RWPE2 (cell line): ENCODE measurements around the gene PIK3R3.

Experiments
- ATAC-seq: fragments of 200-7000 bp; cut with Tn5 transposase; 3 replicates; pipeline ENCODE4 v1.9.1; 2021; ENCODE audit warnings: low read depth
- DNase-seq: peaks from one replicate; pipeline ENCODE4 v3.0.0-alpha.2; 2020; ENCODE audit warnings: low spot score
- H3K27ac ChIP-seq: fragments of 450-650 bp; 2 replicates; pipeline ENCODE4 v1.5.1; 2017; ENCODE audit warnings: mild to moderate bottlenecking; ENCODE audit not compliant: poor library complexity, severe bottlenecking
- H3K27me3 ChIP-seq: fragments of 250-450 bp; sonication (Bioruptor Pico); 2 replicates; pipeline ENCODE4 v1.5.1; 2021; ENCODE audit warnings: mild to moderate bottlenecking, moderate library complexity; ENCODE audit not compliant: insufficient read depth, poor library complexity, severe bottlenecking
- H3K36me3 ChIP-seq: fragments of 250-450 bp; sonication (Bioruptor Pico); 2 replicates; pipeline ENCODE4 v1.5.1; 2020; ENCODE audit warnings: low read depth, mild to moderate bottlenecking, moderate library complexity
- H3K4me1 ChIP-seq: fragments of 250-450 bp; sonication (Bioruptor Pico); 2 replicates; pipeline ENCODE4 v1.5.1; 2021; ENCODE audit warnings: mild to moderate bottlenecking, moderate library complexity; ENCODE audit not compliant: insufficient read depth, poor library complexity, severe bottlenecking
- H3K4me3 ChIP-seq: fragments of 250-450 bp; sonication (Bioruptor Pico); 2 replicates; pipeline ENCODE4 v1.5.1; 2021; ENCODE audit warnings: mild to moderate bottlenecking, moderate library complexity; ENCODE audit not compliant: severe bottlenecking
- H3K9me3 ChIP-seq: fragments of 250-450 bp; sonication (Bioruptor Pico); 2 replicates; pipeline ENCODE4 v1.5.1; 2021; ENCODE audit warnings: mild to moderate bottlenecking, moderate library complexity; ENCODE audit not compliant: severe bottlenecking
- TF ChIP-seq, protein P1 (sequence below): fragments of 450-650 bp; IDR thresholded peaks from one replicate; pipeline ENCODE4 v1.5.1; 2017; ENCODE audit warnings: mild to moderate bottlenecking, moderate library complexity; ENCODE audit not compliant: poor library complexity, severe bottlenecking

Gene PIK3R3

DNA sequence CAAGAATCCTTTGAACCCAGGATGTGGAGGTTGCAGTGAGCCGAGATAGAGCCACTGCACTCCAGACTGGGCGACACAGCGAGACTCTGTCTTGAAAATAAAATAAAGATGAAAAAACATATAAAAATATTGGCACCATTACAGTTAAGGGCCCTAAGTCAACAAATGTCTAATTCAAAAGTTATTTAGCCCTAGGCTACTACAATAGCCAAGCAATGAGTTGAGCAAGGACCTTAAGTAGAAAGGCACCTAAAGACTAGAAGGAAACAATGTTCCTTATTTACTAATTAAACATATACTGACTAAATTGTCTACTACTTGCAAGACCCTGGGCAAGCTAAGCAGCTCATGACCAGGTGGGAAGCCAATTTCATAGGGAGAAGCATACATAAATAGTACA, 4.1 kb downstream of the PIK3R3 start:
- H3K4me1 ChIP-seq: peaks cover 24% of the 10 kb centered on the region
- H3K36me3 ChIP-seq: 0 out of 2 replicates have a peak, but pooled peaks cover 3% of the 10 kb centered on the region
- TF ChIP-seq, protein P1, sequence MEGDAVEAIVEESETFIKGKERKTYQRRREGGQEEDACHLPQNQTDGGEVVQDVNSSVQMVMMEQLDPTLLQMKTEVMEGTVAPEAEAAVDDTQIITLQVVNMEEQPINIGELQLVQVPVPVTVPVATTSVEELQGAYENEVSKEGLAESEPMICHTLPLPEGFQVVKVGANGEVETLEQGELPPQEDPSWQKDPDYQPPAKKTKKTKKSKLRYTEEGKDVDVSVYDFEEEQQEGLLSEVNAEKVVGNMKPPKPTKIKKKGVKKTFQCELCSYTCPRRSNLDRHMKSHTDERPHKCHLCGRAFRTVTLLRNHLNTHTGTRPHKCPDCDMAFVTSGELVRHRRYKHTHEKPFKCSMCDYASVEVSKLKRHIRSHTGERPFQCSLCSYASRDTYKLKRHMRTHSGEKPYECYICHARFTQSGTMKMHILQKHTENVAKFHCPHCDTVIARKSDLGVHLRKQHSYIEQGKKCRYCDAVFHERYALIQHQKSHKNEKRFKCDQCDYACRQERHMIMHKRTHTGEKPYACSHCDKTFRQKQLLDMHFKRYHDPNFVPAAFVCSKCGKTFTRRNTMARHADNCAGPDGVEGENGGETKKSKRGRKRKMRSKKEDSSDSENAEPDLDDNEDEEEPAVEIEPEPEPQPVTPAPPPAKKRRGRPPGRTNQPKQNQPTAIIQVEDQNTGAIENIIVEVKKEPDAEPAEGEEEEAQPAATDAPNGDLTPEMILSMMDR: no peak
- peak overlapping the region; percentile 31 for H3K27ac ChIP-seq
- peak; percentile 6; the same call in 1 of the 3 replicates for ATAC-seq
- H3K4me3 ChIP-seq: no peak overlapping the region
- no peaks in the 10 kb centered on the region for H3K9me3 ChIP-seq
- DNase-seq: no peak
- no peaks in the 10 kb centered on the region for H3K27me3 ChIP-seq

DNA sequence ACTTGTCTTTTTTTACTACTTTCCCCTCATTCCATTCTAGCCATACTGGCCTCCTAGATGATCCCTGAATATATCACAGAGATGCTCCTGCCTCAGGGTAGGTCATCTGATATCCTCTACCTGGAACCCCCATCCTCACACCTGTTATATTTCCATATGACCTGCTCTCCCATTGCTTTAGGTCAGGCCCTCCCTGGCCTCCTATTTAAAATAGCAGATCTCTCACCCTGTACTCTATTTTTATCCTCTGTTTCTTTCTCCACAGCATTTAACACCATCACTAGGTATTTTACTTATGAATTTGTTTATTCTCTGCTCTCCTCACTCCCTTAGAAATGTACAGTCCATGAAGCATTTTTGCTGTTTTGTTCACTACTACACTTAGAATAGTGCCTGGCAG, 13.6 kb downstream of the PIK3R3 start:
- Histone ChIP-seq H3K27ac (no peak overlapping the region), H3K9me3 (no peaks in the 10 kb centered on the region), H3K27me3 (no peaks in the 10 kb centered on the region), H3K4me1 (peaks cover 7% of the 10 kb centered on the region), H3K36me3 (0 out of 2 replicates have a peak, but pooled peaks cover 3% of the 10 kb centered on the region), H3K4me3 (no peak overlapping the region)
- TF ChIP-seq, protein P1: no peak
- no peak for DNase-seq
- ATAC-seq: no peak

DNA sequence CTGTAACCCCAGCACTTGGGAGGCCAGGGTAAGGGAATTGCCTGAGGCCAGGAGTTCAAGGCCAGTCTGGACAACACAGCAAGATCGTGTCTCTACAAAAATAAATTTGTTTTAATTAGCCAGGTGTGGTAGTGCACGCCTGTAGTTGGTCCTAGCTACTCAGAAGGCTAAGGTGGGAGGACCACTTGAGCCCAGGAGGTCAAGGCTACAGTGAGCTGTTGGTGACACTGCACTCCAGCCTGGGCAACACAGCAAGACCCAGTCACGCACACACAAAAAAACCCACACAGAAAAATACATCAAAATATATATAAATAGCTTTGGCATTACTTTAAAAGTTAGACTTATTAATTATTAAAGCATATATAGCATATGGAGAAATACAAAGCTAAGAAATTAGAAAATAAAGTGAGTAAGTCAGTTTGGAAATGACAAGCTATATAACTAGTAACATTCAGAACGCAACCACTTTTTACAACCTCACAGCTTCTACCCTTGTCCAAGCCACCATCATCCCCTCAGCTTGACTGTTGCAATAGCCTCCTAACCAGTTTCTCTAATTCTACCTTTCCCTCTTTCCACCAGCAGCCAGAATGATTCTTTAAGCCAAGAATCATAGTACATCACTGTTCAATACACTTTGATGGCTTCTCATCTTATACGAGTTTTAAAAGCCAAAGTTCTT, 14.5 kb downstream of the PIK3R3 start:
- DNase-seq: no peak
- TF ChIP-seq, protein P1: no peak
- Histone ChIP-seq H3K36me3 (0 out of 2 replicates have a peak, but pooled peaks cover 3% of the 10 kb centered on the region), H3K4me1 (peaks cover 7% of the 10 kb centered on the region), H3K9me3 (no peaks in the 10 kb centered on the region), H3K27ac (no peak overlapping the region), H3K4me3 (no peak overlapping the region), H3K27me3 (no peaks in the 10 kb centered on the region)
- ATAC-seq: no peak

DNA sequence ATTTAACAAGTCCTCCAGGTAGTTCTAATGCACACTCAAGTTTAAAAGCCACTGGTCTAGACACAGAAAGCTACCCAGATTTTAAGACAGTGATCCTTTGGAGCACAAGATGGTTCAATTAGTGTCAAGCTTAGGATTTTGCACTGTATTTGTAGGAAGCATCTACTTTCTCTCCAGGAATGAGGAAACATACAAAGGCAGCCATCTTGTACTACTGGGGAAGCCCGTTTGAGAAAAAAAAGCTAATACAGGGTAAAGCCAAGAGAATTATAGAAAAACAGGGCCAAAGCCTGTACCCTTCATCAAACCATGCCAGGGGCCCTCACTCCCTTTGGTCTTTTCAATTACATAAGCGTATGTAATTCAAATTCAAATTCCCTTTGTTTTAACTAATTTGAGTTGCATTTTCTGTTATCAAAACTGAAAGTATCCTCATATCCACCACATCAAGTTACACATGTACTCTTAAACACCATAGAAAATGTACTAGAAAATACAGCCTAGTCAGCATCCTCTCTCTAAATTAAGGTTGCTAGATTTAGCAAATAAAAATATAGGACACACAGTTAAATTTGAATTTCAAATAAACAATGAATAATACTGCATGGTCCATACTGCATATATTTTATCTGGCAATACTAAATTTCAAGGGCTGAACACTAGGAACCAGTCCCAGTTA, 17.4 kb downstream of the PIK3R3 start:
- Histone ChIP-seq H3K27me3 (no peaks in the 10 kb centered on the region), H3K4me1 (peaks cover 7% of the 10 kb centered on the region), H3K4me3 (no peak overlapping the region), H3K36me3 (no peaks in the 10 kb centered on the region), H3K9me3 (no peaks in the 10 kb centered on the region), H3K27ac (no peak overlapping the region)
- TF ChIP-seq, protein P1: no peak
- no peak for DNase-seq
- ATAC-seq: no peak

DNA sequence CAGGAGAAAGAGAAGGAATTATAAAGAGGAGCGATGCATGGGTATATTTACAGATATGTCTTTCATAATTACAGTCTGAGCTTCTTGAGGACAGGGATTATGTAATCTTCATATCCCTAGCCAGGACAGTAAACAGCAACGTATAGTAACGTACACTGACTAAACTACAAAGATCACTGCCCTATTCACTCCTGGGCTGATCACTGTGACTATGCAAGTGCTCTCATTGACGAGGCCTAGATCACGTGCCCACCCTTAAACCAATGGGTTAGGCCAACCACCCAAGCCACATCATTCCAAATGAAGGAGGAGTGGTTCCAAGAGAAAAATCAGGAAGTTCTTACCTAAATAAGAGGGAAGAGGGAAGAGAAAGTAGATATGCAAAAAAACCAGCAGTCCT, 18.5 kb downstream of the PIK3R3 start:
- no peak for ATAC-seq
- TF ChIP-seq, protein P1: no peak

More for the DNA sequence above, 18.5 kb downstream of the PIK3R3 start:
- Histone ChIP-seq H3K27me3 (no peaks in the 10 kb centered on the region), H3K9me3 (no peaks in the 10 kb centered on the region), H3K36me3 (no peaks in the 10 kb centered on the region), H3K4me1 (peaks cover 7% of the 10 kb centered on the region), H3K27ac (no peak overlapping the region), H3K4me3 (no peak overlapping the region)
- no peak for DNase-seq
